Endometrium (tissue), 2 donors: ENCODE results near the gene GCKR.

Experiments used
- FAIRE-seq: peaks from 2 replicates; lab custom pipeline; 2012; peaks lifted over from hg19 to GRCh38; lab: Jason Lieb, UNC
- donor health status: control.
- donor health status: control.

GCKR gene, protein sequence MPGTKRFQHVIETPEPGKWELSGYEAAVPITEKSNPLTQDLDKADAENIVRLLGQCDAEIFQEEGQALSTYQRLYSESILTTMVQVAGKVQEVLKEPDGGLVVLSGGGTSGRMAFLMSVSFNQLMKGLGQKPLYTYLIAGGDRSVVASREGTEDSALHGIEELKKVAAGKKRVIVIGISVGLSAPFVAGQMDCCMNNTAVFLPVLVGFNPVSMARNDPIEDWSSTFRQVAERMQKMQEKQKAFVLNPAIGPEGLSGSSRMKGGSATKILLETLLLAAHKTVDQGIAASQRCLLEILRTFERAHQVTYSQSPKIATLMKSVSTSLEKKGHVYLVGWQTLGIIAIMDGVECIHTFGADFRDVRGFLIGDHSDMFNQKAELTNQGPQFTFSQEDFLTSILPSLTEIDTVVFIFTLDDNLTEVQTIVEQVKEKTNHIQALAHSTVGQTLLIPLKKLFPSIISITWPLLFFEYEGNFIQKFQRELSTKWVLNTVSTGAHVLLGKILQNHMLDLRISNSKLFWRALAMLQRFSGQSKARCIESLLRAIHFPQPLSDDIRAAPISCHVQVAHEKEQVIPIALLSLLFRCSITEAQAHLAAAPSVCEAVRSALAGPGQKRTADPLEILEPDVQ

GRCh38 chr2:27496357-27497287 lies at the start of gene GCKR:
Gene GCKR, plus strand, starts transcription at chr2:27496839. Its CDS starts 66 bp downstream, at chr2:27496905.
- no peak for FAIRE-seq

GRCh38 chr2:27448381-27448780 lies 48.3 kb upstream of the GCKR start:
- no peak for FAIRE-seq

DNA sequence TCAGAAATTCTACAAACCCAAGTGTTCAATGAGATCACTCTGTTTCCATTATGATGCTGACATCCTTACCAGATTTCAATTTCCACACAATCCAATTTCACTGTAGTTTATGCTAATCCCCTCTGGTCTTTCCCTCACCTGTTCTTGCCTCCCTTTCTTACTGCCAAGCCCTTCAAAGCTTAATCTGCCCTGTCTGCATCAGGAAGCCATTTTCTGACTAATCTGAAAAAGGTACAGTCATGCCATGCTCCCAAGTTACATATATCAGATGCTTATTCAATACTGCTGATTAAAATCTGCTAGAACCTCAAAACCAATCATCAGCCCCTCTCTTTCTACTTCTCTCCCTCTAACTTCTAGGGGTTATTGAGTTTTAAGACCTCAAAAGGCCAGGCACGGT lies 45.5 kb upstream of the GCKR start:
- no peak for FAIRE-seq

DNA sequence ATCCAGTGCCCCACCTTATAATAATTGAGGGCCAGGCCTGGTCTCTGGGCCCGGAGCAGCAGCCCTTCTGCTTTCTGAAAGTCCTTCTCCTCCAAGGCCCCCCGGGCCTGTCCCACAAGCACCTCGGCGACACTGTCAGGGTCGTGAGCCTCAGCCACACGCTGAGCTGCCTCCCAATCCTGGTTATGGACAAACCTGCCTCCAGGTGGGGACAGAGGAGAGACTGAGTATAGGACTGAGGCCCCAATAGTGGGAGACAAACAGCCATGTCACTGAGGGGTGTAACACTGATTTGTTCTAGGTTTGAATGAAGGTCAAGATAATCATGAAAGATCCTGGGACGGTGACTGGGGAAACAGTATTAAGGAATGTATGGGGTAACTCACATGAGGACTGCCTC lies 42.7 kb upstream of the GCKR start:
- no peak for FAIRE-seq

DNA sequence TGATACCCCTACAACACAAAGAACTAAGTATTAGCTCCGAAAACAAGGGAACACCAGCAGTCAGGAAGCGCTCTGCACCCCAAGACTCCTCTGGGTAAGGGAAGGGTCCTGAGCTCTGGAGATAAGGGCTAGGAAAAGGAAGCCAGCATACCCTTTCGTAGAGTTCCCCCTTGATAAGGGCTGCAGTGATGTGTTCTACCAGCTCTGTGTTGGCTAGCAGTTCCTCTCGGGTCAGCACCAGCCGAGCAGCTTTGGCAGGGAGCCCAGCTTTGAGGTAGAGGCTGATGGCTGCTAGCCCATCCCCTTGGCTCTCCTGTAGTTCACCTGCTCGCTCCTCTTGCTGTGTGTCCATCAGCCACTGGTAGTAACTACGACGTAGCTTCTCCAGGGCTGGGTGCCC lies 35.5 kb upstream of the GCKR start:
- no peak for FAIRE-seq

DNA sequence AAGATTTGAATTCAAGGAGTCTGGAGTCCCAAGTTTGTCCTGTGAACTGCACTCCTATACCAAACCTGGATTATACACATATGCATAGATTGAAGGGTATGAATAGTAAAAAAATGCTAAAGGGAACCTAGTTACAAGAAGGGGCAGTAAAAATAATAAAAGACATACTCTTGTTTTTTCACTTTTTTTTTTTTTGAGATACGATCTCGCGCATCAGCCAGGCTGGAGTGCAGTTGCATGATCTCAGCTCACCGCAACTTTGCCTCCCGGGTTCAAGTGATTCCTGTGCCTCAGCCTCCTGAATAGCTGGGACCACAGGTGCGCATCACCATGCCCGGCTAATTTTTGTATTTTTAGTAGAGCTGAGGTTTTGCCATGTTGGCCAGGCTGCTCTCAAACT lies 32.2 kb upstream of the GCKR start:
- no peak for FAIRE-seq

DNA sequence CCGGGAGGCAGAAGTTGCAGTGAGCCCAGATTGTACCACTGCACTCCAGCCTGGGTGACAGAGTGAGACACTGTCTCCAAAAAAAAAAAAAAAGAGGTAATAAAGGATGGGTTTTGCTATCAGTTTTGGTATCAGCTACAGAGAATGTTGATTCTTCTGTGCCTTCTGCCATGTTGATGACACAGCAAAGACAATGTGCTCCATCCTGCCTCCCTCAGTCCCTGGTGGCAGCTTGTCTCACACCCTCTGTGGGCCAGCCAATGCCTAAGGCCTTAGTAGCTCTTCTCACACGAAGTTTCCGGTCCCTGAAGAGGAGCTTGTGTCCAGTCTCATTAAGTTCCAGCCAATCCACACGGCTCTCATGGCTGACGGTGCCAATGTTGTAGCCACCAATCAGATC lies 24.7 kb upstream of the GCKR start:
- FAIRE-seq: no peak

DNA sequence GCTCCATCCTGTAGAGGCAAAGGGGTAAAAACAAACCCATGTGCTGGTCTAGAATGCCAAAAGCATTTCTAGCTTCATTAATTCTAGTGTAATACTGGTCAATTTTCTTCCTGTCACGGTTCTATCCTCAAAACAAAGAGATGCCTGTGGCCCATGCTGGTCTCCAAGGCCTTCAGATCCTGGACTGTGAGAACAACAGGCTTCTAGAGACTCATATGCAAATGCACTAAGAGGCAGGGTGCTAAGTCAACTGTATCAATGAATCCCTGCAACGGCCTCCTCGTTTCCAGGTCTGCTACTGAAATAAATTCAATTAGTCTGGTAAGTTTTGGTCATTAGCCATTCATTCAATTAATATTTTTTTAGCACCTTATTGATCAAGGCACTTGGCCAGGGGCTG lies 11.1 kb upstream of the GCKR start:
- FAIRE-seq: no peak

- FAIRE-seq: no peak
These were observed 7.5 kb upstream of the GCKR start for GRCh38 chr2:27489118-27489497.

DNA sequence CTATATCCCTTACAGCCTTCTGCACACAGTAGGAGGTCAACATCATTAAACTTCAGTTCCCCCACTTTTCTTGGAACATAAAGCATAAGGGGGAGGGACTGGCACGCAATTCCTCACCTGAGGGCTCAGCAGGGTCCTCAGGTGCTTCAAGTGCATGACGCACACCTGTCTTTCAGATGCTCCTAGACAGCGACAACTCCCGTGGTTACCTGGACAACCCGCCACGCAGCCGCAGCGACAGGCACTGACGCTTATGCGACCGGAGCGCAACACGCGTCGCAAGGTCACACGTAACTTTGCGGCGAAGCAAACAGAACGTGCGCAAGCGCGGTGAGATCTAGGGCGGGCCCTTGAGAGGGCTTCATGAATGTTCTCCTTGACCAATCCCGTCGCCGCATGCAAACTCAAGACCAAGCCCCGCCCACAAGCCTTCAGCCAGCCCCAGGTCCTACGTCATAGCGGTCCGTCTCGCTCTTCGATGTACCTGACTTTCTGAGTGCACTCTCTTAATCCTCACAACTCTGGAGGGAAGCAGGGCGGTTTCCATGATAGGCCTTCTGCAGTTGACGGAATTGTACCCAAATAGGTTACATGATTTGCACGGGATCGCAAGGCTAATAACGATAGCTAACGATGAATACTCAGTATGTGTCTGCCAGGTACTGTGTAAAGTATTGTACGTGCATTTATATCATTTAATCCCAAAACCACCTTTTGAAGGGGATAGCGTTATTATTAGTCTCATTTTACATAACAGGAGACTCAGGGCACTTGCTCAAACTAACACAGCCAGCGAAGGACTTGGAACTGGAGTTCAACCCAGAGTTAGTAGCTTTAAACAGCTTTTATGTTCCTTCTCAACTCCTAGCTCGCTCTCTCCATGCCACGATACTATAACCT lies 6.9 kb upstream of the GCKR start, which contains the start of gene IFT172:
IFT172 (minus strand) TSS at position 246 of the 900 bp plus-strand sequence; CDS start at position 156, 90 bp downstream.
- FAIRE-seq: peak; percentile 87

DNA sequence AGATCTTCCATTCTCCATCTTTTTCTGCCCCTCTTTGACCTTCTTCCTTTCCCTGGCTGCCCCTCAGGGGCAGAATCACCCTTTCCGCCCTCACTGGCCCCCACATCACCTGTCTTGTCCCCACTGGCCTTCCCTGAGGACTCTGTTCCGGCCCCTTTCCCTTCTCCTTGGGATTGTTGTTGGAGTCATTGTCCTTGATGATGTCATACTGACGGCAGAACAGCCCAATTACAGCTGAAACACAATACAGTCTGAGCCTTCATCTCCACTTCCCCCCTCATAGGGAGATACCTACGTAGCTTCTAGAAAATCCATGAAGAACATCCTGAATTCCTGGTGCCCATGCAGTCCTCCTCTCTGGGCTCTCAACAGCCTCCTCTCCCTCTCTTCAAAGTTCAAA lies 4.1 kb upstream of the GCKR start:
- no peak for FAIRE-seq

- FAIRE-seq: no peak
These were observed 2.7 kb upstream of the GCKR start for GRCh38 chr2:27493948-27494283.

DNA sequence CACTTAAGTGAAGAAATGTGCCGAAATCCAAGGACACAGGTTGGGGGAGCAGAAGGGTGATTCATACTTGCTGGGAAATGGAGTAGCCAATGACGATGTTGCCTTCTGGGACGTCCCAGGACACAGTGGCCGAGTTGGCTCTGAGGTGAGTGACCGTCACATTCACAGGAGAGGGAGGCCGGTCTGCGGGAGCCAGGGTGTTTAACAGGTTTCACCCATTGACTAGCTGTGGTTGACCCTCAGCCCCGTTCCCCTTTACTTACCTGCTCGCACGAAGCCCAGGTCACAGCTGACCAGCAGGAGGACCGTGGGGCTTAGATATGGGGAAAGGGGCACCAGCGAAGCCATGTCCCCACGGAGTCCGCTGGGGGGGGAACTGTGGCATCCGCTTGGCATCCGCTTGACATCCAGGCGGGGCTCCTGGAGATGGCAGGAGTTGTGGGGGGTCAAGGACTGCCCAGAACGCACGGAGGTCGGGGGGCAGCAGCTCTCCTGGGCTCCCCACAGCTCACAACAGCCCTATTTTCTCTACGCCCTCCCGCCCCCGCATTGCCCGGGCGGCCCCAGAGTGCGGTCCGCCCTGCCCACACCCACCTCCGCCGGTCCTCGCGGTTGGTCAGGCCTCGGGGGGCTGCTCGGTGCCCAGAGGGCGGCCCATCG lies 2.2 kb upstream of the GCKR start:
- no peak for FAIRE-seq

GRCh38 chr2:27494944-27495554 lies 1.6 kb upstream of the GCKR start, which contains the start of gene FNDC4:
Gene FNDC4, minus strand, starts transcription at chr2:27495200. Its CDS starts 521 bp downstream, at chr2:27494679.
- FAIRE-seq: no peak

- FAIRE-seq: no peak
These were observed 741 bp upstream of the GCKR start for GRCh38 chr2:27495840-27496356.

DNA sequence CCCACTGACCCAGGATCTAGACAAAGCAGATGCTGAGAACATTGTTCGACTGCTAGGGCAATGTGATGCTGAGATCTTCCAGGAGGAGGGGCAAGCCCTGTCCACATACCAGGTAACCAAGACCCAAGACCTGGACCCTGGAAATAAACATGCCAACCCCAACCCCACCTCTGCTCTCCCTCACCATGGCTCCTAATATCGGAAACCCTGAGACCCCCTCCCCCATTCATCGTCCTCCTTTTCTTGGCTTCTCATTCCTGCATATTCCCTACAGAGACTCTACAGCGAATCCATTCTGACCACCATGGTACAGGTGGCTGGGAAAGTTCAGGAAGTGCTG lies 619 bp downstream of the GCKR start:
- FAIRE-seq: no peak

DNA sequence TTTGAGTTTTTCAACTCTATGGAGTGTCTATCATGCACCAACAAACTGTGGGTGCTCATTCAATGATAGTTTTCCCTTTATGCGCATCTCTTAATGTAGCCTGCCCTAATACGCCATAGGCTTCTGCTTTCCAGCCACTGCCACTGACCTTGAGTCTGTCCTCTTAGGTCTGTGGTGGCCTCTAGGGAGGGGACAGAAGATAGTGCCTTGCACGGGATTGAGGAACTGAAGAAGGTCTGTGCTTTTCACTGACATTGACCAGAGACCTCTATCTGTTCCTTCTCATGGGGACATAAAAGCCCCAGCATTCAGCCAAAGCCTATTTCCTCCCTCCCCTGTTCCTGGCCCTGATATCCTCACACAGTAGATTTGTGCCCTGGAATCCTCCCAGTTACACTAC lies 2.3 kb downstream of the GCKR start:
- FAIRE-seq: no peak

DNA sequence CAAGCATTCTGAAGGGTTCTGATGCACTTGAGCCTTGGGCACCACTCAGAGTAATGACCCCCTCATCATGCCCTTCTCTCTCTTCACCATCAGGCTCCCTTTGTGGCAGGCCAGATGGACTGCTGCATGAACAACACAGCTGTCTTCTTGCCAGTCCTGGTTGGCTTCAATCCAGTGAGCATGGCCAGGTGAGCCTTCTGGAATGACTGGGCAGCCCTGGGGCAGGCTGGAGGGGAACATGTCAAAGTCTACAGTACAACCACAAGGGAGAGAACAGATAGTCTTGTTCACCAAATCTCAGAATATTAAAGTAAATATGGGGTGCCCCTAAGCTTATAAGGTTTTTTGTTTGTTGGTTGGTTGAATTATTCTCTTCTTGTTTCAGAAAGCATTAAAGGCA lies 4.4 kb downstream of the GCKR start:
- FAIRE-seq: no peak

- FAIRE-seq: no peak
These were observed 5.5 kb downstream of the GCKR start for GRCh38 chr2:27502142-27502541.

DNA sequence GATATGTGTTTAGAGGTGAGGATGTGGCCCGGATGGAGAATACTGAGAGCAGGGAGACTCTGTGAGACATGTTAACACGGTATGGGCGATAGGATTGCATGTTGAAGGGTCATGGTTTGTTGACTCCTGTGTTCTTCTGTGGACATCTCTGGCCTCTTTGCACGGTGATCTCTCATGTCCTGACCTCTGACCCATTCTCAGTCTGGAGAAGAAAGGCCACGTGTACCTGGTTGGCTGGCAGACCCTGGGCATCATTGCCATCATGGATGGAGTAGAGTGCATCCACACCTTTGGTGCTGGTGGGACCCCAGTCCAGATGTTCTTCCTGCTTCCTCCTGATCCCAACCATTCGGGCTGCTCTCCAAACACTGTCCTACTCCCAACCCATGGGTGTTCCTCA lies 9.9 kb downstream of the GCKR start:
- FAIRE-seq: no peak

GRCh38 chr2:27507293-27507692 lies 10.7 kb downstream of the GCKR start:
- FAIRE-seq: no peak
